ENCODE measurements around the gene PLEKHA7.
A peak's percentile ranks its signal among the peaks of the same experiment; 100 is the strongest.
"Not testable (repeated sequence)": the region's sequence is repeated elsewhere in the genome, so short reads cannot be mapped to it uniquely, and the experiment has no call there.

The PLEKHA7 gene

DNA sequence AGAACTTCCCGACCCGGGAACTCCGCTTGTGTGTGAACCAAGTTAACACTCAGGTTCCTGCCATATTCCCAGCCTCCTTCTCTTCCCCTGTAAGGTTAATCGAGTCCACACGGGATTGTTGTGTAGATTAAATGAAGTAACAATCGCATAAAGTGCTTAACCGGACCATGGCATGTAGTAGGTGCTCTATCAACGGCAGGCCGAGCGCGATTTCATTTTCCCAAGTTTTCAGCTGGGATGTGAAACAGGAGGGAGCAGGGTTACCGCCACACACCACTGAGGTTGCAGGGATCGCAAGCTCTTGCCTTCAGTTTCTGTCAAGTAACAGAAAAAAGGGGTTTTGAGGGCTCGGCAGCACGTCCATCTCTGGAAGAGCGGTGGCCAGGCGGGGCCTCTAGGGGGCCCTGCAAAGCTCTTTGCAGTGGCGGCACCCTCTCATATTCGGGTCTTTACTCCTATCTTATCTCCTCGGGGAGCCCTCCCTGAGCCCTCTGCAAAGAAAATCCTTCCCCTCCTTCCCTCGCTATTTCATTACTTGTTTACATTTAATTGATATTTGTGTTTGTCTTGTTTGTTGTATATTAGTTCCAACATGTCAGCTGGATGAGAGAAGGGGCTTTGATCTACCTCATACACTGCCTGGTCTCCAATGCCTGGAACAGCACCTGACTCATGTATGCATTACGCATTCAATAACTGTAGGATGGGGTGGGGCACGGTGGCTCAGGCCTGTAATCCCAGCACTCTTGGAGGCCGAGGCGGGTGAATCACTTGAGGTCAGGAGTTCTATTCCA, 816 bp upstream of the PLEKHA7 start:
- H3K4me3 ChIP-seq (ENCODE audit: low read length), result peak overlapping the region; percentile 38; the same call in 1 of the 2 replicates
- TF ChIP-seq ZNF274 (IDR thresholded peaks at IDR 0.05; ENCODE audit: low read depth, low read length), result no peak

DNA sequence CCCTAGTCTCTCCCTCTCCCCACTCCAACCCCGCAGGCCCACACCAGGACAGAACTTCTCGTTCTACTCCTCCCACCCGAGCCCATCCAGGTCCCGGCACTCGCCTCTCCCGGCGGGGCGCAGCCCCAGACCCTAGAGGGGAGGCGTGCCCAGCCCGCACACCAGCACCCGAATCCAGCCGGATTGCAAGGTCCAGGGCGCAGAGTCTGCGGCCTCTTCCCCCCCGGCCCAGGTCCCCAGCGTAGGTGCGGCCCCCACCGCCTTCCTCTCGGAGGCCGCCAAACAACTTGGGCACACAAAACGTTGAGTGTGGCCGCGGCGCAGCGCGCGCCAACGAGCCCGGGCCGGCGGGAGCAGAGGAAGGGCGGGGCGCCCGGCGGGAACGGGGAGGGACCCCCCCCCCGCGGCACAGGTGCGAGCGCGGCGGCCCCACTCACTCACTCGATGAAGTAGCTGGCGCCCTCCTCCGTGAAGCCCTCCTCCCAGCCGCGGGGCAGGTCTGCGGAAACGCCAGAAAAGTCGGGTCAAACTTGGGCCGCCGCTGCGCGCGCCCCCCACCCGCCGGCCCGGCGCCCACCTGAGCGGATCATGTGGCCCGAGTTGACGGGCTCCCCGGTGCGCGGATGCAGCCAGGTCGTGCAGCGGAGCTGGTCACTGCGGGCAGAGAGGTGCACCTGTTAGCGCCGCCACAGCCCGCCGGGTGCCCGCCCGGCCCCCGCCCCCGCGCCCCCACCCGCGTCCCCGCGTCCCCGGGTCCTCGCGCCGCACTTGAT, 480 bp downstream of the PLEKHA7 start:
- H3K4me3 ChIP-seq (ENCODE audit: low read length), result peak overlapping the region; percentile 60
- no peak for TF ChIP-seq ZNF274 (IDR thresholded peaks at IDR 0.05; ENCODE audit: low read depth, low read length)

DNA sequence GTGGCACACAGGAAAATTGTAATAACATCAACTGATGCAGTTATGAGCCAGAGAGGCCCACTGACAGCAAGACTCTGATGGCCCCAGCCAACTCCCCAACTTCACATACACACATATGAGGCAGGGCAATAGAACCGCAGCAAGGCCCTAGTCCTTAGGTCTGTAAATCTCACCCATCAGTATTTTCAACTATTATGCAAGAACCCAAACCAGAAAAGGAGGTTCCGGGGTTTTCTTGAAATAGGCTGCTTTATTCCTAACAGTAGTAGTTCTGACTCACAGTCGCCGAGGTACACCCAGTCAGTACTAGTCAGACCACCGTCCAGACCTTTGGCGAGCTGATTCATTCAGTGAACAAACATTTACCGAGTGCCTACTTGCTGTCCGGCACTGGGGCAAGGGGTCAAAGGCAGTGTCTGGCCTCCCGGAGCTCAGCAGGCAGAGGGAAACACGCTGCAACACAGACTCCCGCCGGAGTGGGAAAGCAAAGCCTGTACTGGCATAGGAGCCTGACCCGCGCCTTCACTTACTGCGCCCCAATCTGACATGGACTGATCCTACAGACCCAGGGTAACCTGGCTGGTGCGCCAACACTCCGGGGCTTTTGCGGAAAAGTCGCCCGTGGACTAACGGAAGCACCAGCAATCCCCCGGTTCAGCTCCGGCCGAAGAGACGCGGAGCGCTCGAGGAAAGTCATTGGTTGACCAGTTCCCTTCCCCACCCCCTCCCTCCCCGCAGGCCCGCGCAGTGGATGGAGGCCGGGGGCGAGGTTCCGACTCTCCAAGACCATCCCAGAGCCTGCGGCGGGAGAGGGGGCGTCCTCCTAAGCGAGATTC, 1.3 kb downstream of the PLEKHA7 start:
- no peak overlapping the region; the same call in 1 of the 2 replicates for H3K4me3 ChIP-seq (ENCODE audit: low read length)
- no peak for TF ChIP-seq ZNF274 (IDR thresholded peaks at IDR 0.05; ENCODE audit: low read depth, low read length)

DNA sequence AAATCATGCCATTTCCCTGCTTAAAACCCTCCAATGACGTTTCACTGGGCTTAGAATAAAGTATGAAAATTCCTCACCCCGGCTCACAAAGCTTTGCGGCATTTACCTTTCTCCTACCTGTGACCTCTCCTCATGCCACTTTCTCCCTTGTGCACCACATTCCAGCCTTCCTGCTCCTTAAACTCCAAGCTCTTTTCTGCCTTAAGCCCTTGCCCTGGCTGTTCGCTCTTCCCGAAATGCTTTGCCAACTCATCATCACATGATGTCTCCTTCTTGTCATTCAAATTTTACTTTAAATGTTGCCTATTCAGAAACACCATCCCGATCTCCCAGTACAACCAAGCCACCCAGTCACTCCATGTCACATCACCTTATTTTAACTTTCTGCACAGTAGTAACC, 2.0 kb downstream of the PLEKHA7 start:
- no peak overlapping the region for H3K4me3 ChIP-seq (ENCODE audit: low read length)
- no peak for TF ChIP-seq ZNF274 (IDR thresholded peaks at IDR 0.05; ENCODE audit: low read depth, low read length)

DNA sequence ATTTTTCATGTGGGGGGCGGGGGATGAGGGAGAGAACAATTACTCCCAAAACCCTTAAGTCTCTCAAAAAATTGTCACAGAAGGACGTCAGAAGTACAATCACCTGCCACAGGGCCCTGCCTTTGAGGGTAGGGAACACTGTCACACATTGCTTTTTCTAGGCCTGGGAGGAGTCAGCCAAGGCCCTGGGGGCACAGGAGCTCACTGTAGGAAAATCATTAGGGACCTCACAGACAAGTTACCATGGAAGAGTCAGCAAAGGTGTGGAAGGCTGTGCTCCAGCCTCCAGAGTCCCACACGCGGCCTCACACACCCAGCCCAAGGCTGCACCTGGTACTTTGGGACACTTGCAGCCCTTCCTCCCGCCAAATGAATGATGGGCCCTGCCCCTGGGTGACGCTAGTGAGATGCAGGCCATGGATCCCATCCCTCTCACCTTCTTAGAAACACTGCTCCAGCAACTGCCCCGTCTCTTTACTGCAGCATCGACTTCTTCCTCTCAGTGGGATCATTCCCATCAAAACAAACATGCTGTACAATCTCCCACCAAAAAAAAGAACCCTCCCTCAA, 3.3 kb downstream of the PLEKHA7 start:
- H3K4me3 ChIP-seq (ENCODE audit: low read length), result no peak overlapping the region
- TF ChIP-seq ZNF274 (IDR thresholded peaks at IDR 0.05; ENCODE audit: low read depth, low read length), result no peak

DNA sequence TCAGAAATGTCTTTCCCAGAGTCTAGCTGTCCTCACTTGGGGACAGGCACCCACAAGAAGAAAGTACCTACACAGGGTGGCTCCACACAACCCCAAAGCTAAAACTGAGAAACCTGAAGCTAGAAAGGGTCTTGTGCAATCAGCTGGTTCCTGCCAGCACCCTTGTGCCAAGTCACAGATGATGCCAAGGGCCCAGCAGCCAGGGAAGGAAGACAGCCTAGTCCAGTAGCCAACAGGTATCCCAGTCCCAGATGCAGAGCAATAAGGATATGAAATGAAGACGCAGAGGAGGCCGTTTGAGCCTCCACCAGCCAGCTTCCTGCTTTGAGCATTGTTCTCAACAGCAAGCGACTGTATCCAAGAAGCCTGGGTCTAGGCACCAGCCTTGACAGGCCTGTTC, 6.1 kb downstream of the PLEKHA7 start:
- no peak for TF ChIP-seq ZNF274 (IDR thresholded peaks at IDR 0.05; ENCODE audit: low read depth, low read length)
- H3K4me3 ChIP-seq (ENCODE audit: low read length), result no peak overlapping the region

DNA sequence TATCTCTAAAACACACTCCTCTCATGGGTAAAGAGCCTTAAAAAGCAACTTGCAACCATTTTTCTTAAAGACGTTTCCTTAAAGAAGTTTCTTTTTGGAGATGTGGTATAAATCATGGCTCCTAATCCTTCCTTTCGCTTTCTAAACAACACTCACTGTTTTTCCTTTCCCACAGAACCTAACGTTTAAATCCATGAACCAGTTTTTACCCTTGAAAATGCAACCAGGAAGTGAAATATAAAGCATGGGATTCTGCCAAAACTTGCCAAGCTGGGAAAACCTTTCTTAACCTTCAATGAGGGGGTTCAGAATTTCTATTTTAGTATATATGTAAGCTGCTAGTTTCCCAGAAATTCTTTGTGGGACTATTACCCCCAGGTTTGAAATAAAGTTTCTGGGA, 8.6 kb downstream of the PLEKHA7 start:
- H3K4me3 ChIP-seq (ENCODE audit: low read length), result no peak overlapping the region
- no peak for TF ChIP-seq ZNF274 (IDR thresholded peaks at IDR 0.05; ENCODE audit: low read depth, low read length)

DNA sequence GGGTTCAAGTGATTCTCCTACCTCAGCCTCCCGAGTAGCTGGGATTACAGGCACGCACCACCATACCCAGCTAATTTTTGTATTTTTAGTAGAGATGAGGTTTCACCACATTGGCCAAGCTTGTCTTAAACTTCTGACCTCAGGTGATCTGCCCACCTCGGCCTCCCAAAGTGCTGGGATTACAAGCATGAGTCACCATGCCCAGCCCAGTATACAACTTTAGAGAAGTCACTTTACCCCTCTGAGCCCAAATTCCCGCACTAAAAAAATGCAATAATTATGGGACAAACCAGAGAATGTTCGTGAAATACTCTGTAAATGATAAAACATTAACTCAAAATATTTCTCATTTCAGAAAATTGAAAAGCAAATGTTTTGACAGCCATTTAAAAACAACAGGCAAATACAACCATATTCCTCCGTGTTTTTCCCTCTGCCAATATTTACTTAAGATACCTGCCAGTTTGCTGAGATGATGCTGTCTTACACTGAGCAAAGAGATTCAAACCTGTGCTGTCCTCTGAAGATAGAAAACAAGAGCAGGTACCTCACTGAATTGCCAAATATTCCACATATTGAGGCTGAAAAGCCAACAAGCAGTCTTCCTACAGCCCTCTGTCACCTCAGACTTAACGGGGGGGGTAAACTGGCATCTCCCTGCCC, 9.6 kb downstream of the PLEKHA7 start:
- TF ChIP-seq ZNF274 (IDR thresholded peaks at IDR 0.05; ENCODE audit: low read depth, low read length), result no peak
- H3K4me3 ChIP-seq (ENCODE audit: low read length), result no peak overlapping the region

DNA sequence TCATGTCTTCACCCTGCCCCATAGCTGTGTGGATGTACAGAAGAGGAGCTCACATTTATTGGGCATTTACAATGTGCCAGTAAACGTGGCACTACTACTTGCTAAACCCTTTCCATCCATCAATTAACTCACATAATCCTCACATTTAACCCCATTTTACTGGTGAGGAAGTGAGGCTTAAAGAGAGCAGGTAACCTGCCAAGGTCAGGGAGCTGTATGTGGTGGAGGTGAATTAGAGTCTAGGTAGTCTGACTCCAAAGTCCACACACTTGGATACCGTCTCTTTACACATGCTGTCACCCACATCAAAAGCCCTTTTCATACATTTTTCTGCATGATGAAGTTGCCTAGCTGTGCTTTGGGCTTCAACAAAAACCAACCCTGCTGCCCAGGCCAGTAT, 10.8 kb downstream of the PLEKHA7 start:
- no peak for TF ChIP-seq ZNF274 (IDR thresholded peaks at IDR 0.05; ENCODE audit: low read depth, low read length)
- no peak overlapping the region for H3K4me3 ChIP-seq (ENCODE audit: low read length)

DNA sequence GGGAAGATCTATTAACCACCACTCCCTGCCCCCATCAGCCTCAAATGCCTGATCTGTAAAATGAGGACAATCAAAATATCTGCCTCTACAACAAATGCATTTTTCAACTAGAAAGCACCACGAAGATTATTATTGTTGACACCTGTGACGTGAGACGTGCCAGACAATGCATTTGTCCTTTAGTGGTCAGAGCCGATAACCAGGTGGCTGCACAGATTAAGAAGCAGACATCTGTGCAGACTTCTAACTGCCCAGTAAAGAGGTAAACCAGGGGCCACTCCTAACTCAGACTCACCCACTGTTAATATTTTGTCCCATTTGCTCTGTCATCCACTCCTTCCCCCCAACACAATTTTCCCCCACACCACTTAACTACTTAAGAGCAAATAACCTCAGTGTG, 11.7 kb downstream of the PLEKHA7 start:
- no peak overlapping the region for H3K4me3 ChIP-seq (ENCODE audit: low read length)
- no peak for TF ChIP-seq ZNF274 (IDR thresholded peaks at IDR 0.05; ENCODE audit: low read depth, low read length)

DNA sequence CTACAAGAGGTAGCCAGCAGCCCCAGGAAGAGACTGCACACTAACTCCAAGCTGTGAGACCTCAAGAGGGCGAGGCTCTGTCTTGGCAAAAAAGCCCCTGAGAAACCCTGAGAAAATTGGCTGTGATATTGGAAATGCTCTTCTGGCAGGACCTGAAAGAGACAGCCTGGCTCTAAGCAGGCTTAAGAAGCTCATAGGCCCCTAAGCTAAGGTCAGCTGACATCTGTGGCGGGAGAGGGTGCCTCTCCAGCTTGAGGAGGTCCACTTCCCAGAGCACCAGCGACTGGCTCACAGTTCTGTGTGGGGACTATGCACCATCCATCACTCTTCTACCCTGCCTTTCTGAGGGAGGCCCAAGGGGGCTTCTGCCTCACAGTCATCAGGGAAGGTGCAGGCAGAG, 12.4 kb downstream of the PLEKHA7 start:
- H3K4me3 ChIP-seq (ENCODE audit: low read length), result no peak overlapping the region
- no peak for TF ChIP-seq ZNF274 (IDR thresholded peaks at IDR 0.05; ENCODE audit: low read depth, low read length)

DNA sequence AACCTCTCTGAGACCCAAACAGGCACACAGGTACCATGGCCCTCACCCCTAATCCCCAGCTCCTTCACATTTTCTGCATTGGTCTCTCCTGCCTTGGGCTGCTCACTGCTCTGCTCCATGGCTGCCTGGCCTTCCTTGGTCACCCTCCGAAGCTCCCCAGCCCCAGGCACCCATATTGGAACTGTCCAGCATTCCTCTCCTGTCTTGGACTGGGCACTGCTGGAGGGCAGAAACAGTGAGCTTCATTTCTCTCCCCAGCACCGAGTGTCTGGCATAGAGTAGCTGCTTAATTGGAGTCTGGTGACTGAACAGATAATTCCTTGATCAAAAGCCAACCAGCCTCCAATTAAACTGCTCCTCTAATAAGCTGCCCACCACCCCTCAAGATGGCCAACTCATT, 13.2 kb downstream of the PLEKHA7 start:
- no peak overlapping the region for H3K4me3 ChIP-seq (ENCODE audit: low read length)
- no peak for TF ChIP-seq ZNF274 (IDR thresholded peaks at IDR 0.05; ENCODE audit: low read depth, low read length)

DNA sequence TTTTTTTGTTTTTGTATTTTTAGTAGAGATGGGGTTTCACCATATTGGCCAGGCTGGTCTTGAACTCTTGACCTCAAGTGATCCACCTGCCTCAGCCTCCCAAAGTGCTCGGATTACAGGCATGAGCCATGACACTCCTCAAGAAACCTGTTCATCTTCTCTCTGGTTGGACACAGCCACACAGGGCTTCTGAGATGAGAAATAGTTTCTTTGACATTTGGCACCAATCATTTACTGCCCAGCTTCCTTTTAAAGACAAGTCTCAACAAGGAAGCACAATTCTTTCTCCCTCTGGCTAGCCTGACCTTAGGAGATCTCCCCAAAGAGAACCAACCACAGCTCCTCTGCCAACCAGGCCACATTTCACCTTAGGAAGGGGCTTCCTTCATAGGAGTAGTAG, 14.0 kb downstream of the PLEKHA7 start:
- not testable (repeated sequence) for H3K4me3 ChIP-seq (ENCODE audit: low read length)

DNA sequence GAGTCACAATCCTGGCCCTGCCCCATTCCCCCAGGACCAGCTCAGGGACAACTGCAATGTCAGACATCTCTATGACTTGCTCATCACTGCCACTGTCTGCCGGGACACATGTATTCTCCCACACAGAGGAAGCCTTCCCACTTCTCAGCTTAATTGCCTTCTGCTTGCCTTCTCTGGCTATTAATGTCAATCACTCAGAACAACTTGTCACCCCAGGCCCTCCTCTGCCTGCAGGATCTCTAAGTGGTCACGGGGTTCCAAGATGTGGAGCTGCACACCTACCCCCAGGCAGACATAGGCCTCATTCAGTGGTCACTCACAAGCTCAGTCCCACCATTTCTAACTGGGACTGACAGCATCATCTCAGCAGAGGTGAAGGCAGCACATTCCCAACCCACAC, 15.1 kb downstream of the PLEKHA7 start:
- TF ChIP-seq ZNF274 (IDR thresholded peaks at IDR 0.05; ENCODE audit: low read depth, low read length), result no peak
- H3K4me3 ChIP-seq (ENCODE audit: low read length), result no peak overlapping the region
